ENCODE results near the gene YJEFN3.

DNA sequence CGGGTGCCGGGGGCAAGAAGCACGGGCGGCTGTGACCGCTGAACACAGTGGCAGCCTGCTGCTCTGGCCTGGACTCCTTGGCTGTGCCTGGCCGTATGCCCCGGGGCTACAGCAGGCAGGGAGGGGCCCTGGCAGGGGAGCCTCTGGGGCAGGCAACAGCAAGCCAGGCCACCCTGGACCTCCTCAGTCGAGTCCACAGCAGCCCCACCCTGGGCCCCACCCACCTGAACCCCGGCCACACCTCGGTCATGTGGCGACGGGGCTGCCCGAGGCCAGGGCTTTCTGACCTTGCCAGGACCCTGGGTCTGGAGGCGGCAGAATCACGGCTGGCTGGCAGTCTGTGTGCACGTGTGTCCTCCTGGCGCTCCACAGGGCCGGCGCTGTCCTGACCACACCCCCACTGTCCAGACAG, 18.0 kb downstream of the YJEFN3 start:
- no peak for TF ChIP-seq POLR2A (IDR thresholded peaks at IDR 0.05)
- TF ChIP-seq, protein P1, sequence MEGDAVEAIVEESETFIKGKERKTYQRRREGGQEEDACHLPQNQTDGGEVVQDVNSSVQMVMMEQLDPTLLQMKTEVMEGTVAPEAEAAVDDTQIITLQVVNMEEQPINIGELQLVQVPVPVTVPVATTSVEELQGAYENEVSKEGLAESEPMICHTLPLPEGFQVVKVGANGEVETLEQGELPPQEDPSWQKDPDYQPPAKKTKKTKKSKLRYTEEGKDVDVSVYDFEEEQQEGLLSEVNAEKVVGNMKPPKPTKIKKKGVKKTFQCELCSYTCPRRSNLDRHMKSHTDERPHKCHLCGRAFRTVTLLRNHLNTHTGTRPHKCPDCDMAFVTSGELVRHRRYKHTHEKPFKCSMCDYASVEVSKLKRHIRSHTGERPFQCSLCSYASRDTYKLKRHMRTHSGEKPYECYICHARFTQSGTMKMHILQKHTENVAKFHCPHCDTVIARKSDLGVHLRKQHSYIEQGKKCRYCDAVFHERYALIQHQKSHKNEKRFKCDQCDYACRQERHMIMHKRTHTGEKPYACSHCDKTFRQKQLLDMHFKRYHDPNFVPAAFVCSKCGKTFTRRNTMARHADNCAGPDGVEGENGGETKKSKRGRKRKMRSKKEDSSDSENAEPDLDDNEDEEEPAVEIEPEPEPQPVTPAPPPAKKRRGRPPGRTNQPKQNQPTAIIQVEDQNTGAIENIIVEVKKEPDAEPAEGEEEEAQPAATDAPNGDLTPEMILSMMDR (IDR thresholded peaks at IDR 0.05): no peak

Data from body of pancreas (tissue), 4 donors.